B cell (primary cell): ENCODE data around the gene CENPA.

Experiments
- CTCF ChIP-seq: fragments of 200-600 bp; IDR thresholded peaks from one replicate; pipeline ENCODE4 v1.8.0; 2022; ENCODE audit warnings: antibody characterized with exemption, mild to moderate bottlenecking
- EZH2 ChIP-seq: IDR thresholded peaks from 2 replicates; pipeline ENCODE4 v1.6.1; 2012; ENCODE audit warnings: borderline replicate concordance, low read depth, mild to moderate bottlenecking, moderate library complexity, low read length; ENCODE audit not compliant: insufficient read depth, poor library complexity, severe bottlenecking

GRCh38 chr2:26784570-26785234 is 1.2 kb upstream of the CENPA start:
- no peak for TF ChIP-seq CTCF
- TF ChIP-seq EZH2 = no peak
